GM19193 (cell line): Measurements from ENCODE around the gene SERTAD1.

Source experiments
- POLR2A ChIP-seq: IDR thresholded peaks from 4 replicates; pipeline ENCODE4 v1.6.1; 2011; ENCODE audit not compliant: insufficient read depth, insufficient read length; ENCODE audit errors: extremely low read depth

SERTAD1 gene

DNA sequence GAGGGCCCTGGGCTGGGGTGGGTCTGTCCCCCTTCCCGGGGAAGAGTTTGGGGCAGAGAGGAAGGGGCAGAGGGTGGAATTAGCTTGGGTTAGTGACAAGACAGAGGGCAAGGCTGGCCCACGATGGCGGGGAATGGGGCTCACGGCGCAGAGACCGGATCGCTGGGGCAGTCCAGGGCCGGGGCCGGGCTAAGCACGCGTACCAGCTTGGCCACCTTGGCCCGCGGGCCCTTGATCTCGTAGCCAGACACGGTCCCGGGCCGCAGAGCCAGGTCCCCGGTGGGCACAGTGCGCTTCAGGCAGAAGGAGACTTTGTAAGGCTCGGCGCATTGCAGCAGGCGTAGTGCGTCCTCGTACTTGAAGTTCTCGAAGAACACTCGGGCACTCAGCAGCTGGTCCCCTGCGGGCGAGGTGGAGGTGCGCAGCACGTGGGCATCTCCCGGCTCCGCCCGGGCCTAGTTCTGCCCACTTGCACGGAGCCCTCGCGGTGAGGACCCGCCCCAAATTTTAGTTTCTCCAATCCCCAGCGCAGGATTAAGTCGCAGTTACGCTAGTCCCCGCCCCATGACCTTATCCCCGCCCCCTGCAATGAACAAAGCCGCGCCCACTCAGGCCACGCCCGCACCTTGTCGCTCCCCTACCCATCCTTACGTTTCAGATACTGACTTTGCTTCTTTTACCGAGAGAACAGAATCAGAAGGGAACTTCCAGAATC is 27.2 kb downstream of the SERTAD1 start:
- TF ChIP-seq POLR2A = no peak

- no peak for TF ChIP-seq POLR2A
Measured at GRCh38 chr19:40397568-40397906, 28.3 kb downstream of the SERTAD1 start.

GRCh38 chr19:40396886-40397567 is 28.8 kb downstream of the SERTAD1 start:
- no peak for TF ChIP-seq POLR2A

DNA sequence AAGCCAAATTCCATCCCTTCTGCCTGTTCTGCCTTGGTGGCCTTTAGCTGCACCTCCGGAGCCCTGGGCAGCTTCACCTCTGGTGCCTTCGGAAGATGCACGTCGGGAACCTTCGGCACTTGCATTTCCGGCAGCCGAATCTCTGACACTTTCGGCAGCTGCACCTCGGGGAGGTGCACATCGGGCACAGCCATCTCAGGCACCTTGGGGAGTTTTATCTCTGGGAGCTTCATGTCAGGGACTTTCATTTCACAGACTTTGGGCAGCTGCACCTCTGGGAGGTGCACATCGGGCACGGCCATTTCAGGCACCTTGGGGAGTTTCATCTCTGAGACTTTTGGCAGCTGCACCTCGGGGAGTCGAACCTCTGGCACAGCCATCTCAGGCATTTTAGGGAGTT is 29.8 kb downstream of the SERTAD1 start:
- no peak for TF ChIP-seq POLR2A

DNA sequence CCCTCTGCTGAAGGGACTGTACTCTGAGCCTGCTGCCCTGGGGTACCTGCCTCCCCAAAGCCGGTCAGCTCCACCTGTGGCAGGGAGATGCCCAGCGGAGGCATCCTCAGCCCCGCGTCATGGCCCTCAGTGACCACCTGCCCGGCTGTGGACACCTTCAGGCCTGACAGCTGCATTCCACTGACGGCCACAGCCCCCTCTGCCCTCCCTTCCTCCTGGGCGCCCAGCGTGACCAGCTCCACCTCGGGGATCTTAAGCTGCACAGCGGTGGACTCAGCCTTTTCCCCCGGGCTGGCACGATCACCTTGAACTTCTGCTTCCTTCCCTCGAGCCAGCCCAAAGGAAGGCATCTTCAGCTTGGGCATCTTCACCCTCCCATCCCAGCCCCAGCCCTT is 31.0 kb downstream of the SERTAD1 start:
- TF ChIP-seq POLR2A = no peak

GRCh38 chr19:40393894-40394815 is 31.6 kb downstream of the SERTAD1 start:
- no peak for TF ChIP-seq POLR2A

DNA sequence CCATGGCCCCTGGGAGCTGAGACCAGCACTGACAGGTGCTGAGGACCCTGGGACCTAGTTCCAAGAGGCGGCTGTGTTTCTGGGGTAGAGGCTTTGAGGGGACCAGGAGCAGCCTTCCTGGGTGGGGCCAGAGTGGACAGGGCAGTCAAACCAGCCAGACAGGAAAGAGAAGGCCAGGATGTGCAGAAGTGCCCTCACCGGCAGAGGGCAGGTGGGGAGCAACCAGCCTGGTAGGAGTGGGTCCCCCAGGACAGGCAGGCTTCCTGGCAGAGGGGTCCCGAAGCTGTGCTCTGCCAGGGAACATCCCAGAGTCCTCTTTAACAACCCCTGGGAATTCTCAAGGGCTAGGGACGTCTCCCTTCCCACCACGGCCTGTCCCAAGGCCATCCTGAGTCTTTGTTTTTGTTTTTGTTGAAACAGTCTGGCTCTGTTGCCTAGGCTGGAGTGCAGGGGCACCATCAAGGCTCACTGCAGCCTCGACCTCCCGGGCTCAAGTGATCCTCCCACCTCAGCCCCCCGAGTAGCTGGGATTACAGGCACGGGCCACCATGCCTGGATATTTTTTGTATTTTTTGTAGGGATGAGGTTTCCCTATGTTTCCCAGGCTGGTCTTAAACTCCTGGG is 32.8 kb downstream of the SERTAD1 start:
- no peak for TF ChIP-seq POLR2A

DNA sequence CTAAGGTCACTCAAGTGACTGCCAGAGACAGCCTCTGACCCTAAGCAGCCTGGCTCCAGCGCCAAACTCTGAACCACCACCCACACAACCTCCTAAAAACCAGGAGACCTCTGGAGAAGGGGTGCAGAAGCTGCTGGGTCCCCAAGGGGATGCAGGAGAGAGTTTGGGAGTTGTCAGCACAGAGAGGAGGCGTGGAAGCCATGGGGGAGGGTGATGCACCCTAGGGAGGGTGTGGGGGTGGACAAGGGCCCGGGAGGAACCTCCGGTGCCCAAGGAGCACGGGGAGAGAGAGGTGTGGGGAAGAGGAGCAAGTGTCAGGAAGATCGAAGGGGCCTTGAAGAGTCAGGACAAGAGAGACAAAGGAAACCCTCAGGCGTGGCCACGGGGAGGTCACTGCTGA is 33.7 kb downstream of the SERTAD1 start:
- no peak for TF ChIP-seq POLR2A

DNA sequence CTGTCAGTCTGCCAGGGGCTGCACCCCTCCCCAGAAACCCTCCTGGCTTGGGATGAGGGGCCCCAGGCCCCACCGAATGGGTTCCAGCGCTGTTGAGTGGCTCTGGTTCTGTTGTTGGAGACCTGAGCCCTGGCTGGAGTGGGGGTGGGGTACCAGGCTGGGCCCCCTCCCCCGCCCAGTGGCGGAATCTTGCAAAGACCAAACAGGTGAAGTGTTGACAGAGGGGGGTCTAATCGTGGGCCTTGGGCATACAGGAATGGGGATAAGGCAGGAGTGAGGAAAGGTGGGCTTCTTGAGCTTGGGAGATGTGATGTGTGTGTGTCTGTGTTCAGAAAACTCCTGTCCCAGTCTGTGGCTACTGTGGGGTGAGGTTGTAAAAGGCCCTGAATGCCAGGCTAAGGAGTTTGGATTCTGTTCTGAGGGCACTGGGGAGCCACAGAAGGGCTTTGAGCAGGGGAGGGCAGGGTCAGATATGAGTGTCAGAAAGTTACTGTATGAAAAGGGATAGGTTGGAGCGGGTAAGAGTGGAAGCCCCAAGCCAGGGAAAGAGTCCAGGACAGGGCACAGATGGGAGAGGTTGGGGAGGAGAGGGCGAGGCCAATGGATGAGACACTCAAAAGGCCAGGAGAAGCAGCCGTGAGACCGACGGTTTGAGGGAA is 35.6 kb downstream of the SERTAD1 start, which contains the start of gene HIPK4:
HIPK4 (minus strand) TSS at position 98 of the 659 bp plus-strand sequence. CDS start 279 bp downstream, outside the sequence.
- TF ChIP-seq POLR2A = no peak

- TF ChIP-seq POLR2A = no peak
Measured at GRCh38 chr19:40389404-40390083, 36.2 kb downstream of the SERTAD1 start.

- no peak for TF ChIP-seq POLR2A
Measured at GRCh38 chr19:40388481-40388880, 37.3 kb downstream of the SERTAD1 start.

DNA sequence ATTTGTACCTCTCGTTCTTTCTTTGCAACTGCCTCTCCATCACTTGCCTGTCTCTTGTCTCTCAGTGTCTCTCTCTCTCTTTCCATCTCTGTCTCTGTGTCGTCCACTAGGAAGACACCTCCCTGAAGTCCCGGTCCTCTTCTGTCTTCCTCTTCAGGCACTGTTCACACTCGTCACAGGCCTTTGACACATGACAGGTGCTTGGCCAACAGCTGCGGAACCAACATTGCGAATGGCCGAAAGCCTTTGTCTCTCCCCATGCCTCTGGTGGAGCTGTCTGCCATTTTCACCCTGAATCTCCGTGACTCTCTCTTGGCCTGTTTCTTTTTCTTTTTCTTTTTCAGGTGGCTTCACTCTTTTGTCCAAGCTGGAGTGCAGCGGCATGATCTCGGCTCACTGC is 38.6 kb downstream of the SERTAD1 start:
- TF ChIP-seq POLR2A = no peak

DNA sequence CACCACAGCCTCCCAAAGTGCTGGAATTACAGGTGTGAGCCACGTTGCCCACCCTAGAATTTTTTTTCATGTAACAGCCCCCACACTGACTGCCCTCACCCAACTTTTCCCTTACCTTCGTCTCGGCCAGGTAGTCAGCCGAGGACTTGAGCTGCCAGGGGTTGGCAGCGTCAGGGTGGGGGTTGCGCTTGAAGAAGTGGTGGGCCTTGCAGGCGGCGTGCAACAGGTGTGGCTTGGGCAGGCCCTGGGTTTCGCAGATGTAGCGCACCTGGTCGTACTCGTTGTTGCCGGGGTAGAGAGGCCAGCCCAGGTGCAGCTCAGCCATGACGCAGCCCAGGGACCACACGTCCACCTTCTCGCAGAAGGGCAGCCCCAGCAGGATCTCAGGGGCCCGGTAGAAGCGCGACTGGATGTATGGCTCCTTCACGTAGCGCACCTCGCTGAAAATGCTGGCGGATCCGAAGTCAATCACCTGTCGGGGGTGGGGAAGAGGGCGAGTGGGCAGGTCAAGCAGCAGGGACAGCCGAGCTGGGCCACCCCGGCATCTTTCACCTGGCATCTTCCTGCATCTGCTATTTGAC is 42.0 kb downstream of the SERTAD1 start:
- TF ChIP-seq POLR2A = no peak
